Measurements from ENCODE around the gene EGFLAM.

The EGFLAM gene

DNA sequence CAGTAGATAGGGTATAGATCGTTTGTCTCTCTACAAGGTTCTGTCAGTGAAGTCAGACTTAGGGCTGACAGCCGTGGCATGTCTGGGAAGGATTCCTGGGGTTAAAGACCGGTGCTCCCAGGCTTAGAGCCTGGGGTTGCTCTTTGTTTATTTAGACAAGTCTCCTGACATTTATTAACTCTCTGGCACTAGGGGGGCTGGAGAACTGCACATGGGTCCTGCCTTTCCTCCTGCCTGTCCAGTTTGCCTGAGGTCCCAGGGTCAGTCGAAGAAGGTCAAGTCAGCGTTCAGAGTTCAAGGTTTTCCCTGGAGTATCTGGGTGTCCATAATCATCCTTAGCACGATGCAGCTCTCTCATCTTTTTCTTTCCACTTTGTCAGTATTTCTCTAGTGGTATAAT is 5.6 kb downstream of the EGFLAM start:
- Histone ChIP-seq H3K36me3 (ENCODE audit: control insufficient read depth, insufficient read depth, low read length) (no peaks in the 10 kb centered on the region), H3K4me1 (ENCODE audit: control insufficient read depth, insufficient read depth, low read length) (no peaks in the 10 kb centered on the region), H3K27me3 (ENCODE audit: control insufficient read depth, insufficient read depth, low read length) (peaks cover 13% of the 10 kb centered on the region), H3K9me3 (ENCODE audit: control insufficient read depth, insufficient read depth, low read length) (no peaks in the 10 kb centered on the region), H3K27ac (ENCODE audit: low read length) (no peak overlapping the region), H3K4me3 (ENCODE audit: low read length) (no peak overlapping the region)
- no peak for DNase-seq (ENCODE audit: low read depth, low spot score)
- WGBS (ENCODE audit: insufficient coverage, insufficient read length) = no CpG with 5 or more reads among the region's 6 CpGs

DNA sequence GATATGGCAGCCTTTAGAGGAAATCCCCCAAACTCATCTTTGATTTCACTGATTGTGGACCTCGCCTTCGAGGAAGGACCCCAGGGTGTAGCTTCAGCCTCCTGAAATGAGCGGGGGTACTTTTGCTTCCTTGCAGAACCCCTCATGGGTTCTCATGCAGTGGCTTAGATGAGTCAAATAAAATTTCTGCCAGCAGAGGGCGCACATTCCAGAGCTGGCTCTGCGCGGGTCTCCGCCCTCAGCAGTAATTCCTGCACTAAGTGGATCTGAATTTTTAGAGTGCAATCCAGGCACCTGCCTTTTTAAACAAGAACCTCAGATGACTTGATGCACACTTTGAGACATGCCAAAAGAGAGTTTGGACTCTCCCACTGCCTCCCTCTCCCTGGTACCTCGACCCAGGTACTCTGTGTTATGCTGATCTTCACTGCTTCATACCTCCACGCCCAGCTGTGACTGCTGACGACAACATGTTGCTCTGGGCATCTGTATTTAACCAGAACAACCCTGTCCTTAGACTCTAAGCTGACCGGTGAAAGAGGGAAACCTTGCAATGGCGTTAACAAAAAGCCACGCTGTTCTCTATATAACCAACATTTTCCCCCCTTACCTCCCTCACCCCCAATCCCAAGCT is 7.3 kb downstream of the EGFLAM start:
- Histone ChIP-seq H3K27me3 (ENCODE audit: control insufficient read depth, insufficient read depth, low read length) (peaks cover 4% of the 10 kb centered on the region; the same call in 1 of the 2 replicates), H3K27ac (ENCODE audit: low read length) (no peak overlapping the region), H3K4me3 (ENCODE audit: low read length) (no peak overlapping the region), H3K9me3 (ENCODE audit: control insufficient read depth, insufficient read depth, low read length) (no peaks in the 10 kb centered on the region), H3K4me1 (ENCODE audit: control insufficient read depth, insufficient read depth, low read length) (no peaks in the 10 kb centered on the region), H3K36me3 (ENCODE audit: control insufficient read depth, insufficient read depth, low read length) (no peaks in the 10 kb centered on the region)
- WGBS (ENCODE audit: insufficient coverage, insufficient read length) = no CpG with 5 or more reads among the region's 13 CpGs
- DNase-seq (ENCODE audit: low read depth, low spot score) = no peak

DNA sequence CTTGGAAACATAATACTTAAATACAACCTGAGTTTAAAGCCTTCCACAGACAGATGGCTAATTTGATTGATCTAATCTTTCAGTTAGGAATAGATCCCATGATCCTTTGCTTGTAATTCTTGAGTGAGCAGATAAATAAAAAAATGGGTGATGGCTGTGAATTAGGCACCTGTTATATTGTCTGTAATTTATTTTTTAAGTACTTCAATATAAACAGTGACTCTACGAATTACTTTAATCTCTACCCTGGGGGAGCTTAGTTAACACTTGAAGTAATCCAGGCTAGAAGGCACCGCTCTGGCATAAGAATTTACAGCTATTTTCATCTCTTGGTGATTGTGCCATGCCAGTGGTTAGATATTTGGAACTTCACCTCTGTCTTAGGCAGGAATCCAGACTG is 9.0 kb downstream of the EGFLAM start:
- no peaks in the 10 kb centered on the region for H3K27me3 ChIP-seq (ENCODE audit: control insufficient read depth, insufficient read depth, low read length)
- DNase-seq (ENCODE audit: low read depth, low spot score) = no peak
- no peak overlapping the region for H3K27ac ChIP-seq (ENCODE audit: low read length)
- H3K4me1 ChIP-seq (ENCODE audit: control insufficient read depth, insufficient read depth, low read length) = no peaks in the 10 kb centered on the region
- H3K36me3 ChIP-seq (ENCODE audit: control insufficient read depth, insufficient read depth, low read length) = no peaks in the 10 kb centered on the region
- no peak overlapping the region for H3K4me3 ChIP-seq (ENCODE audit: low read length)
- no peaks in the 10 kb centered on the region for H3K9me3 ChIP-seq (ENCODE audit: control insufficient read depth, insufficient read depth, low read length)
- no CpG with 5 or more reads among the region's 2 CpGs for WGBS (ENCODE audit: insufficient coverage, insufficient read length)

DNA sequence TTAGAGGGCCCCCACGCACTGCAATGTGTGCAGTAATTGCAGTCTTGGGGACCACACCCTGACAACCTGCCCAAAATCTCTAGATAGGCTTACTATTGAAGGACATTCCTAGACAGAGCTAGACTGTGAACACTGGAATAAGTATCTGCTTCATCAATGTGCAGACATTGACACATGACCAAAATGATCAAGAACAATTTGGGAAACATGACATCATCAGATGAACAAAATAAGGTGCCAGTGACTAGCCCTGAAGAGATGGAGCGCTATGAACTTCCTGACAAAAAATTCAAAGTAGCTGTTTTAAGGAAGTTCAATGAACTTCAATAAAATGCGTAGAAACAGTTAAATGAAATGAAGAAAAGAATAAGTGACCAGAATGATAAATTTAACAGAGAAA is 15.3 kb downstream of the EGFLAM start:
- H3K4me3 ChIP-seq (ENCODE audit: low read length) = no peak overlapping the region
- no peaks in the 10 kb centered on the region for H3K4me1 ChIP-seq (ENCODE audit: control insufficient read depth, insufficient read depth, low read length)
- no peaks in the 10 kb centered on the region for H3K9me3 ChIP-seq (ENCODE audit: control insufficient read depth, insufficient read depth, low read length)
- H3K27ac ChIP-seq (ENCODE audit: low read length) = no peak overlapping the region
- no peaks in the 10 kb centered on the region for H3K27me3 ChIP-seq (ENCODE audit: control insufficient read depth, insufficient read depth, low read length)
- no peaks in the 10 kb centered on the region for H3K36me3 ChIP-seq (ENCODE audit: control insufficient read depth, insufficient read depth, low read length)
- no peak for DNase-seq (ENCODE audit: low read depth, low spot score)
- no CpG with 5 or more reads among the region's 3 CpGs for WGBS (ENCODE audit: insufficient coverage, insufficient read length)

DNA sequence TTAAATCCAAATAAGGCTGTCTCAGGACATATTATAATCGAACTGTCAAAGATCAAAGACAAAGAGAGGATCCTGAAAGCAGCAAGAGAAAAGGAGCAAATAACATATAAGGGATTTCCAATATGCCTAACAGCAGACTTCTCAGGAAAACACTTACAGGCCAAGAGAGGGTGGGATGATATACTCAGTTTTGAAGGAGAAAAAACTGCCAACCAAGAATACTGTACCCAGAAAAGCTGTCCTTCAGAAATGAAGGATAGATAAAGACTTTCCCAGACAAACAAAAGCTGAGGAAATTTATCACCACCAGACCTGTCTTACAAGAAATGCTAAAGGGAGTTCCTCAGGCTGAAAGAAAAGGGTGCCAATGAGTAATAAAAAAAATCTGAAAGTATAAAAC is 16.0 kb downstream of the EGFLAM start:
- no peaks in the 10 kb centered on the region for H3K36me3 ChIP-seq (ENCODE audit: control insufficient read depth, insufficient read depth, low read length)
- no peaks in the 10 kb centered on the region for H3K27me3 ChIP-seq (ENCODE audit: control insufficient read depth, insufficient read depth, low read length)
- H3K9me3 ChIP-seq (ENCODE audit: control insufficient read depth, insufficient read depth, low read length) = no peaks in the 10 kb centered on the region
- no peak for DNase-seq (ENCODE audit: low read depth, low spot score)
- H3K27ac ChIP-seq (ENCODE audit: low read length) = no peak overlapping the region
- H3K4me1 ChIP-seq (ENCODE audit: control insufficient read depth, insufficient read depth, low read length) = no peaks in the 10 kb centered on the region
- WGBS (ENCODE audit: insufficient coverage, insufficient read length) = no CpG with 5 or more reads among the region's 1 CpG
- no peak overlapping the region for H3K4me3 ChIP-seq (ENCODE audit: low read length)

DNA sequence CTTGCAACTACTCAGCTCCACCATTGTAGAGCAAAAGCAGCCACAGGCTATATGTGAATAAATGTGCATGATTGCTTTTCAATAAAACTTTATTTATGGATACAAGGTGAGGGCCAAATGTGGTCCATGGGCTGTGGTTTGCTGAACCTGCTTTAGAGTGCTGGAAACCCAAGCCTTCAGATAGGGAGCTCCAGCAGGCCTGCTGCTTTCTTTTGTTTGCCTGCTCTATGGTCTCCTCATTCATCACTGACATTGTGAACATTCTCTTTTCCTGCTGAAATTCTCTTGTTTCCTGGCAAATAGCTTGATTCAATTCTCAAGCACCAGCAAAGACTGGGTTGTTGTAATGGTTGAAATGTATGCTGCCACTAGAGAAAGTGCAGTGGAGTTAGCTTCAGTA is 26.0 kb downstream of the EGFLAM start:
- no peak overlapping the region for H3K27ac ChIP-seq (ENCODE audit: low read length)
- no peaks in the 10 kb centered on the region for H3K9me3 ChIP-seq (ENCODE audit: control insufficient read depth, insufficient read depth, low read length)
- no peaks in the 10 kb centered on the region for H3K4me1 ChIP-seq (ENCODE audit: control insufficient read depth, insufficient read depth, low read length)
- no peaks in the 10 kb centered on the region for H3K36me3 ChIP-seq (ENCODE audit: control insufficient read depth, insufficient read depth, low read length)
- DNase-seq (ENCODE audit: low read depth, low spot score) = no peak
- no peak overlapping the region for H3K4me3 ChIP-seq (ENCODE audit: low read length)
- H3K27me3 ChIP-seq (ENCODE audit: control insufficient read depth, insufficient read depth, low read length) = no peaks in the 10 kb centered on the region

DNA sequence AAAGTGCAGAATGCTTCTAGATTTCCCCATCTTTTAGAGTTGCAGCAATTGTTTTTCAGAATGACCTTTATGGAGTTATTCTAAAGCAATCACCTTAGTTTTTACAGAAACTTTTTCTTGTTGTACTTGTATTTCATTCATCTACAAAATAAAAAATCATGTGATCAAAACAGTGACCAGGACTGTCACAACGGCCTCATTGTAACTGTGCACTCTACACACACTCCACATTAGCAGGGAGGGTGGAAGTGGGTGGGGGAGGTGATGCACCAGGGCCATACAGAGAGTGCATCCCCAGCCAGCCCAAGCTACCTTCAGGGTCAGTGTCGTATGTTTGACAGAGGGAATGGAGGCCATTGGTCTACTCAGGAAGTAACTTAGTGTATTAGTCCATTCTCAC is 26.9 kb downstream of the EGFLAM start:
- Histone ChIP-seq H3K27ac (ENCODE audit: low read length) (no peak overlapping the region), H3K4me1 (ENCODE audit: control insufficient read depth, insufficient read depth, low read length) (no peaks in the 10 kb centered on the region), H3K27me3 (ENCODE audit: control insufficient read depth, insufficient read depth, low read length) (no peaks in the 10 kb centered on the region), H3K4me3 (ENCODE audit: low read length) (no peak overlapping the region), H3K9me3 (ENCODE audit: control insufficient read depth, insufficient read depth, low read length) (no peaks in the 10 kb centered on the region), H3K36me3 (ENCODE audit: control insufficient read depth, insufficient read depth, low read length) (no peaks in the 10 kb centered on the region)
- DNase-seq (ENCODE audit: low read depth, low spot score) = no peak
- WGBS (ENCODE audit: insufficient coverage, insufficient read length) = no CpG with 5 or more reads among the region's 2 CpGs

DNA sequence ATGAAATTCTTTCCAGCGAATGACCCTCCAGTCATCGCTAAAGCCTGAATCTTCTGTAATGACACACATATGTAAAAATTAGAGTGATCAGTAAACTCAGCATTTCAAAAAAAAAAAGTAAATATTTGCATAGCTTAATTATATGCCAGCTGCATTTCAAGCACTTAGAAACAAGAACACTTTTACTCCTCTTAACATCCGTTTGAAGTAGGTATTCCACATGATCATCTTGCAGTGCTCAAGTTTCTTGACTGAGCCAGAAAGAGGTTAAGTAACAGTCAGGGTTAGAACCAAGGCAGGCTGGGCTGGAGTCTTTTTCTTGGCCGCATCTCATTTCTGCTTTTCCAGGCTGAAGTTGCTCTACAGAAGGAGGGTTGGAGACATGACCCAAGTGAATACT is 27.6 kb downstream of the EGFLAM start:
- DNase-seq (ENCODE audit: low read depth, low spot score) = no peak
- no peaks in the 10 kb centered on the region for H3K27me3 ChIP-seq (ENCODE audit: control insufficient read depth, insufficient read depth, low read length)
- no peaks in the 10 kb centered on the region for H3K4me1 ChIP-seq (ENCODE audit: control insufficient read depth, insufficient read depth, low read length)
- no peak overlapping the region for H3K27ac ChIP-seq (ENCODE audit: low read length)
- no peaks in the 10 kb centered on the region for H3K9me3 ChIP-seq (ENCODE audit: control insufficient read depth, insufficient read depth, low read length)
- WGBS (ENCODE audit: insufficient coverage, insufficient read length) = no CpG with 5 or more reads among the region's 4 CpGs
- H3K4me3 ChIP-seq (ENCODE audit: low read length) = no peak overlapping the region
- H3K36me3 ChIP-seq (ENCODE audit: control insufficient read depth, insufficient read depth, low read length) = no peaks in the 10 kb centered on the region

DNA sequence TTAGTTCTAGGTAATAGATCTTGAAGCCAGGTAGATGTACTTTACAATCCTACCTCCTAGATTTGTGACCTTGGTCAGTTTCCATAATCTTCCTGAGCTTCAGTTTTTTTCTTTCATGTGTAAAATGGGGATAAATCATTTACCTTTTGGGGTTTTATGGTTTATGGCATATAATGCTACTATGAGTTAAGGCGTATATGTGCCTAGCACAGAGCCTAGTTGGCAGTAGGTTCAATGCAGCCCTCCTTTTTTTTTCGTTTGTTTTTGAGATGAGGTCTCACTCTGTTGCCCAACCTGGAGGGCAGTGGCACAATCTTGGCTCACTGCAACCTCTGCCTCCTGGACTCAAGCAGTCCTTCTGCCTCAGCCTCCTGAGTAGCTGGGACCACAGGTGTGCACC is 28.8 kb downstream of the EGFLAM start:
- DNase-seq (ENCODE audit: low read depth, low spot score) = no peak
- H3K4me3 ChIP-seq (ENCODE audit: low read length) = no peak overlapping the region
- no peaks in the 10 kb centered on the region for H3K9me3 ChIP-seq (ENCODE audit: control insufficient read depth, insufficient read depth, low read length)
- no peaks in the 10 kb centered on the region for H3K27me3 ChIP-seq (ENCODE audit: control insufficient read depth, insufficient read depth, low read length)
- 0 out of 2 replicates have a peak, but pooled peaks cover 2% of the 10 kb centered on the region for H3K4me1 ChIP-seq (ENCODE audit: control insufficient read depth, insufficient read depth, low read length)
- no CpG with 5 or more reads among the region's 2 CpGs for WGBS (ENCODE audit: insufficient coverage, insufficient read length)
- no peaks in the 10 kb centered on the region for H3K36me3 ChIP-seq (ENCODE audit: control insufficient read depth, insufficient read depth, low read length)
- no peak overlapping the region for H3K27ac ChIP-seq (ENCODE audit: low read length)

DNA sequence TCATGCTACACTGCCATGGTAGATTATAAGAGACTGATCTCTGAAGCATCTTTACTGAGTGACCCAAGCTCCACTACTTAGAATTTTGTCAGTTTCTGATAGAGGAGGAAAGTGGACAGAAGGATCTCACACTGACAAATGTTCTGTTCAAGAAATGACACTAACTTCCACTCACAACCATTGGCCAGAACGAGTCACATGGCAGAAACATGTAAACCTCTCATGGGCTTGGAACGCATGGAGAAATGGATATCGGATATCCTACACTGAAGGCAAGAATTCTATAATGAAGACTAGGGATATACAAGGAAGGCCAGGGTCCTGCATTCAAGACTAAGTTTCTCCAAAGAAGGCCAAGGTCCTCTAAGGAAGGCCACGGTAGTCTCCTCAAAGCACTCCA is 31.1 kb downstream of the EGFLAM start:
- no peaks in the 10 kb centered on the region for H3K27me3 ChIP-seq (ENCODE audit: control insufficient read depth, insufficient read depth, low read length)
- H3K27ac ChIP-seq (ENCODE audit: low read length) = no peak overlapping the region
- no peak overlapping the region for H3K4me3 ChIP-seq (ENCODE audit: low read length)
- no peaks in the 10 kb centered on the region for H3K36me3 ChIP-seq (ENCODE audit: control insufficient read depth, insufficient read depth, low read length)
- no peak for DNase-seq (ENCODE audit: low read depth, low spot score)
- no CpG with 5 or more reads among the region's 4 CpGs for WGBS (ENCODE audit: insufficient coverage, insufficient read length)
- H3K4me1 ChIP-seq (ENCODE audit: control insufficient read depth, insufficient read depth, low read length) = 0 out of 2 replicates have a peak, but pooled peaks cover 2% of the 10 kb centered on the region
- H3K9me3 ChIP-seq (ENCODE audit: control insufficient read depth, insufficient read depth, low read length) = no peaks in the 10 kb centered on the region

DNA sequence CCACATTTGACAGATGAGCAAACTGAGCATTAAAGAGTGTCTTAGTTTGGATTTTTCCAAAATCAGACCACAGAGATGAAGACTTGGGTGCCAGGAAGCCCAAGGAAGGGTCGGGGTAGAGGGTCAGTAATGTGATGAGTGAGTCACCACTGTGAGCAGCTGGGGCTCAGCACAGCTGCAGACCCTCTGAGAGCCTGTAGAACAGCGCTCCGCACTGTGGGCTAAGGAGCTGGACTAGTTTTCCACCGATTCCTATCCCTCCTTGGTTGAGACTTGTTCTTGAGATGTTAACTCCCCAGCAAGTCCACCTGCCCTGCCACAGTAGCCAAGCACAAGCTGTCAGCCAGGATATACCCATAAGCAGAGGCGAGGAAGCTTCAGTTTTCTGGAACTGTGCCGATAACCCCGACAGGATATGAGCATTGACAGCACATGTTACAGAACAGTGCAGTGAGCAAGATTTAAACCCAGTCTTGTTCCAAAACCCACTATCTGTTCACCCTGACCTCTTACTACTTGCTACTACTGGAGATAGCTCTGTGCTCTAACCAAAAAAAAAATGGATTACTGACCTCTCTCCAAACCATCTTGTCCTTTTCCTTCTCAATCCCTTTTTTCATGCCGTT is 31.8 kb downstream of the EGFLAM start:
- no peak overlapping the region for H3K27ac ChIP-seq (ENCODE audit: low read length)
- DNase-seq (ENCODE audit: low read depth, low spot score) = no peak
- WGBS (ENCODE audit: insufficient coverage, insufficient read length) = no CpG with 5 or more reads among the region's 8 CpGs
- no peaks in the 10 kb centered on the region for H3K9me3 ChIP-seq (ENCODE audit: control insufficient read depth, insufficient read depth, low read length)
- H3K4me1 ChIP-seq (ENCODE audit: control insufficient read depth, insufficient read depth, low read length) = 0 out of 2 replicates have a peak, but pooled peaks cover 2% of the 10 kb centered on the region
- no peak overlapping the region for H3K4me3 ChIP-seq (ENCODE audit: low read length)
- H3K36me3 ChIP-seq (ENCODE audit: control insufficient read depth, insufficient read depth, low read length) = no peaks in the 10 kb centered on the region
- H3K27me3 ChIP-seq (ENCODE audit: control insufficient read depth, insufficient read depth, low read length) = no peaks in the 10 kb centered on the region
